EH (cell line): Measurements from ENCODE around the gene LPP.

ENCODE experiments used
- DNase-seq: peaks from one replicate; pipeline ENCODE4 v3.0.0-alpha.2; 2015; ENCODE audit warnings: low read depth

LPP gene

GRCh38 chr3:188832961-188833721 lies 679.2 kb downstream of the LPP start:
- DNase-seq, result peak; percentile 29

GRCh38 chr3:188834349-188834748 lies 680.4 kb downstream of the LPP start:
- no peak for DNase-seq

- no peak for DNase-seq
These were observed 685.3 kb downstream of the LPP start for GRCh38 chr3:188839187-188839695.

- no peak for DNase-seq
These were observed 686.3 kb downstream of the LPP start for GRCh38 chr3:188840290-188840689.

GRCh38 chr3:188841906-188842305 lies 687.9 kb downstream of the LPP start:
- no peak for DNase-seq

GRCh38 chr3:188842639-188843038 lies 688.7 kb downstream of the LPP start:
- peak; percentile 72 for DNase-seq

- no peak for DNase-seq
These were observed 690.1 kb downstream of the LPP start for GRCh38 chr3:188844096-188844495.

- DNase-seq, result no peak
These were observed 691.6 kb downstream of the LPP start for GRCh38 chr3:188845514-188845913.

GRCh38 chr3:188848947-188849346 lies 695.0 kb downstream of the LPP start:
- no peak for DNase-seq

- DNase-seq, result peak; percentile 59
These were observed 700.2 kb downstream of the LPP start for GRCh38 chr3:188853856-188854771.

GRCh38 chr3:188854772-188855149 lies 700.8 kb downstream of the LPP start:
- DNase-seq, result peak; percentile 72

GRCh38 chr3:188855675-188856074 lies 701.7 kb downstream of the LPP start:
- DNase-seq, result peak; percentile 29

- no peak for DNase-seq
These were observed 706.2 kb downstream of the LPP start for GRCh38 chr3:188860147-188860546.

- no peak for DNase-seq
These were observed 708.1 kb downstream of the LPP start for GRCh38 chr3:188861842-188862744.

GRCh38 chr3:188863999-188864406 lies 710.0 kb downstream of the LPP start:
- peak; percentile 86 for DNase-seq

GRCh38 chr3:188867691-188868265 lies 713.8 kb downstream of the LPP start:
- DNase-seq, result no peak

GRCh38 chr3:188868803-188869202 lies 714.8 kb downstream of the LPP start:
- no peak for DNase-seq

- DNase-seq, result no peak
These were observed 715.7 kb downstream of the LPP start for GRCh38 chr3:188869628-188870027.

- DNase-seq, result no peak
These were observed 716.5 kb downstream of the LPP start for GRCh38 chr3:188870431-188870830.

- DNase-seq, result no peak
These were observed 720.6 kb downstream of the LPP start for GRCh38 chr3:188874576-188874975.

GRCh38 chr3:188875413-188875812 lies 721.5 kb downstream of the LPP start:
- DNase-seq, result no peak

- no peak for DNase-seq
These were observed 722.4 kb downstream of the LPP start for GRCh38 chr3:188876370-188876769.
